PC-3 (cell line): ENCODE results near the gene ELOVL2. TPM values are rescaled to one million over a fixed set of nuclear protein-coding genes. Genes with fewer than 3 reads are reported as not detected.

Experiments used
- ATAC-seq: fragments of 200-7000 bp; cut with Tn5 transposase; 2 replicates; pipeline ENCODE4 v1.9.1; 2020; ENCODE audit warnings: mild to moderate bottlenecking, moderate library complexity
- BruUV-seq: library from RNA; stranded (reverse); fragments of 400-500 nt; replicated peaks from 2 replicates; lab custom pipeline; 2021; lab: Mats Ljungman, UMichigan
- CTCF ChIA-PET: fragments of 300-600 bp; sonication (Branson Sonifier 250); formaldehyde crosslinking; loops from one replicate; lab custom pipeline; 2022; ENCODE audit warnings: antibody characterized with exemption; lab: Charles Lee
- POLR2A ChIA-PET: fragments of 300-600 bp; sonication (Branson Sonifier 250); formaldehyde crosslinking; loops from one replicate; lab custom pipeline; 2022; ENCODE audit warnings: antibody characterized with exemption; ENCODE audit not compliant: unreplicated experiment; lab: Charles Lee
- DNase-seq: peaks from one replicate; pipeline ENCODE4 v3.0.0-alpha.2; 2015
- H2AFZ ChIP-seq: fragments of 300-600 bp; sonication (generic); 2 replicates; pipeline ENCODE4 v1.6.0; 2016; ENCODE audit warnings: antibody characterized with exemption, low read length
- H3F3A ChIP-seq: fragments of 300-600 bp; sonication (generic); one replicate; pipeline ENCODE4 v1.6.0; 2017; ENCODE audit warnings: antibody characterized with exemption, low read length, control low read depth, mild to moderate bottlenecking; ENCODE audit not compliant: unreplicated experiment
- H3K27ac ChIP-seq: fragments of 300-600 bp; sonication (generic); 2 replicates; pipeline ENCODE4 v1.5.1; 2016; ENCODE audit warnings: mild to moderate bottlenecking, low read length
- H3K27me3 ChIP-seq: fragments of 300-600 bp; sonication (generic); 2 replicates; pipeline ENCODE4 v1.6.1; 2016; ENCODE audit warnings: low read length, mixed read lengths
- H3K36me3 ChIP-seq: fragments of 300-600 bp; sonication (generic); 2 replicates; pipeline ENCODE4 v1.6.1; 2016; ENCODE audit warnings: low read depth, mixed run types, low read length, mixed read lengths
- H3K4me1 ChIP-seq: fragments of 300-600 bp; sonication (generic); 2 replicates; pipeline ENCODE4 v1.5.1; 2016; ENCODE audit warnings: low read length; ENCODE audit not compliant: insufficient read depth
- H3K4me2 ChIP-seq: fragments of 300-600 bp; sonication (generic); 2 replicates; pipeline ENCODE4 v1.6.0; 2016; ENCODE audit warnings: low read length
- H3K4me3 ChIP-seq: fragments of 300-600 bp; sonication (generic); 2 replicates; pipeline ENCODE4 v1.5.1; 2016; ENCODE audit warnings: mild to moderate bottlenecking, low read length, mixed read lengths
- H3K79me2 ChIP-seq: fragments of 300-600 bp; sonication (generic); 2 replicates; pipeline ENCODE4 v1.6.1; 2017; ENCODE audit warnings: low read length, mixed read lengths
- H3K9ac ChIP-seq: fragments of 300-600 bp; sonication (generic); 2 replicates; pipeline ENCODE4 v1.6.0; 2016; ENCODE audit warnings: mild to moderate bottlenecking, low read length
- H3K9me2 ChIP-seq: fragments of 300-600 bp; sonication (generic); replicated peaks from 2 replicates; pipeline ENCODE4 v1.6.1; 2016; ENCODE audit warnings: mixed run types, low read length, mixed read lengths
- H3K9me3 ChIP-seq: fragments of 300-600 bp; sonication (generic); 2 replicates; pipeline ENCODE4 v1.6.1; 2016; ENCODE audit warnings: low read length, mixed read lengths
- H4K20me1 ChIP-seq: fragments of 300-600 bp; sonication (generic); 2 replicates; pipeline ENCODE4 v1.6.1; 2016; ENCODE audit warnings: low read length, mixed read lengths
- CTCF ChIP-seq: fragments of 300-600 bp; sonication (generic); conservative IDR thresholded peaks from 2 replicates; pipeline ENCODE4 v1.5.1; 2017; ENCODE audit warnings: antibody characterized with exemption, low read depth, mild to moderate bottlenecking, low read length
- EZH2 ChIP-seq: fragments of 300-600 bp; sonication (generic); IDR thresholded peaks from one replicate; pipeline ENCODE4 v1.6.1; 2017; ENCODE audit warnings: antibody characterized with exemption, mild to moderate bottlenecking, low read length; ENCODE audit not compliant: unreplicated experiment
- EZH2phosphoT487 ChIP-seq: fragments of 300-600 bp; sonication (generic); IDR thresholded peaks from 2 replicates; pipeline ENCODE4 v1.6.1; 2018; ENCODE audit warnings: mild to moderate bottlenecking, antibody characterized with exemption, low read length, borderline replicate concordance
- intact Hi-C: fragments of 100-400 bp; cut with micrococcal nuclease; formaldehyde crosslinking; loops from 2 replicates; pipeline ENCODE4 v1.9.0; 2023
- total RNA-seq: library from RNA; depleted of rRNA; stranded (reverse); fragments of >200 nt; gene quantifications from 2 replicates; pipeline ENCODE4 v1.2.3, GENCODE V29; 2014

Gene ELOVL2
- total RNA-seq, 1 experiment from 2014 or later: 0.91 TPM

GRCh38 chr6:11058406-11058805 lies 14.3 kb upstream of the ELOVL2 start:
- ChIA-PET POLR2A (no interaction called here), CTCF (no interaction called here)
- DNase-seq: no peak
- Histone ChIP-seq H3K9ac (no peak overlapping the region), H3K36me3 (no peaks in the 10 kb centered on the region), H3K9me2 (no peaks in the 10 kb centered on the region), H3K4me1 (no peaks in the 10 kb centered on the region), H3K79me2 (no peaks in the 10 kb centered on the region), H3K27ac (no peak overlapping the region), H3K9me3 (no peaks in the 10 kb centered on the region), H4K20me1 (no peaks in the 10 kb centered on the region), H3K27me3 (no peaks in the 10 kb centered on the region), H2AFZ (no peak overlapping the region), H3F3A (no peaks in the 10 kb centered on the region), H3K4me3 (no peak overlapping the region), H3K4me2 (no peak overlapping the region)
- intact Hi-C loops: no loop called here
- BruUV-seq: no TSS peak
- no peak for TF ChIP-seq EZH2
- no peak for TF ChIP-seq EZH2phosphoT487
- no peak for TF ChIP-seq CTCF
- ATAC-seq: no peak

GRCh38 chr6:11056871-11057270 lies 12.8 kb upstream of the ELOVL2 start:
- Histone ChIP-seq H3K27me3 (no peaks in the 10 kb centered on the region), H3K36me3 (no peaks in the 10 kb centered on the region), H3F3A (no peaks in the 10 kb centered on the region), H3K9ac (no peak overlapping the region), H3K4me1 (no peaks in the 10 kb centered on the region), H3K4me3 (no peak overlapping the region), H3K4me2 (no peak overlapping the region), H2AFZ (no peak overlapping the region), H3K9me3 (no peaks in the 10 kb centered on the region), H3K9me2 (no peaks in the 10 kb centered on the region), H3K27ac (no peak overlapping the region), H4K20me1 (no peaks in the 10 kb centered on the region), H3K79me2 (no peaks in the 10 kb centered on the region)
- no TSS peak for BruUV-seq
- DNase-seq (no peak), ATAC-seq (no peak)
- POLR2A ChIA-PET: interaction anchor here (0.6 kb wide), 1 partner anchor 17 kb away, joined by 3 read pairs; no protein-coding TSS in a partner anchor
- CTCF ChIA-PET: no interaction called here
- TF ChIP-seq EZH2: no peak
- no peak for TF ChIP-seq EZH2phosphoT487
- no peak for TF ChIP-seq CTCF
- intact Hi-C loops: no loop called here

- no peak overlapping the region for H2AFZ ChIP-seq
- DNase-seq: no peak
- no peak overlapping the region for H3K4me2 ChIP-seq
- ChIA-PET CTCF (no interaction called here), POLR2A (no interaction called here)
- no TSS peak for BruUV-seq
- intact Hi-C loops: no loop called here
- no peaks in the 10 kb centered on the region for H3F3A ChIP-seq
- no peaks in the 10 kb centered on the region for H3K9me3 ChIP-seq
- H3K9me2 ChIP-seq: no peaks in the 10 kb centered on the region
- H3K4me3 ChIP-seq: no peak overlapping the region
- no peak for TF ChIP-seq EZH2
- no peak for TF ChIP-seq CTCF
- no peak for TF ChIP-seq EZH2phosphoT487
- no peaks in the 10 kb centered on the region for H4K20me1 ChIP-seq
- H3K27me3 ChIP-seq: no peaks in the 10 kb centered on the region
- no peak overlapping the region for H3K9ac ChIP-seq
- H3K79me2 ChIP-seq: no peaks in the 10 kb centered on the region
- H3K36me3 ChIP-seq: no peaks in the 10 kb centered on the region
- ATAC-seq: no peak
- no peaks in the 10 kb centered on the region for H3K4me1 ChIP-seq
- H3K27ac ChIP-seq: no peak overlapping the region
These were observed 11.1 kb upstream of the ELOVL2 start for GRCh38 chr6:11055127-11055627.
